ENCODE data around the gene IL34. TPM values are rescaled to one million over a fixed set of nuclear protein-coding genes. Genes with fewer than 3 reads are reported as not detected.
A peak's percentile ranks its signal among the peaks of the same experiment; 100 is the strongest.

The IL34 gene
- total and polyA plus RNA-seq, 2 experiments from 2014 or later: not detected

DNA sequence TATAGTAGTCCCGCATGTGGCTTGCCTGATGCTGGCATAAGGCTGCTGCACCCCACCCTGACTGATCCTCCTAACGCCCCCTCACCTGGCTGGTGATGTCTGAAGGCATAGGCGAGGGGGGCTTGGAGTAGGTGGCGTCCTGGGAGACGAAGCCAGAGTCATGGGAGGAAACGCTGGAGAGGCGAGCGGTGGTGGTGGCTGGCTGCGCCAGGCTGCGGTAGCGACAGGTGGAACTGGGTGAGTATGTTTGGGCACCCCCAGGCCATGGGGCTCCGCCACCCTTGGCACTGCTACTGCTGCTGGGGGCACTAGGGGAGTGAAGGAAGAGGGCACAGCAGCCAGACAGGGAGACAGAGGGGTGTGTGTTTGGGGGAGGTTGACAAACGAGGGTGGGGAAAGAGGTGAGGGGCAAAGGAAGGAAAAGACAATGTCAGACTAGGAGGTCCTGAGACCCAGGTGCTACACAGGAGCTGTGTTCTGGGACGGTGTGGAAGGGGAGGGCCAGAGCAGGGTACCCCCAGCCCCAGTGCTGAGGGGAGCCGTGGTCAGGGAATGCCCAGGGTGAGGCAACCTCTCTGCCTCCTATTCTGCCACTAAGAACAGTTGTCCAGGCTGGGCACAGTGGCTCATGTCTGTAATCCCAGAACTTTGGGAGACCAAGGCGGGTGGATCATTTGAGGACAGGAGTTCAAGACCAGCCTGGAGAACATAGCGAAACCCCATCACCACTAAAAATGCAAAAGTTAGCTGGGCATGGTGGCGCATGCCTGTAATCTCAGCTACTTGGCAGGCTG lies 28.1 kb downstream of the IL34 start:
- Histone ChIP-seq H3K4me3 (no peak overlapping the region), H3K9me3 (ENCODE audit: low read depth) (no peaks in the 10 kb centered on the region), H3K4me2 (ENCODE audit: unreplicated experiment) (no peak overlapping the region), H3K79me2 (ENCODE audit: insufficient read depth) (0 out of 2 replicates have a peak, but pooled peaks cover 1% of the 10 kb centered on the region), H3K36me3 (ENCODE audit: low read depth) (peaks cover 60% of the 10 kb centered on the region), H3K9ac (no peak overlapping the region), H3K9me2 (ENCODE audit: insufficient read depth) (no peaks in the 10 kb centered on the region), H4K20me1 (ENCODE audit: insufficient read depth) (no peaks in the 10 kb centered on the region), H2AFZ (no peak overlapping the region), H3F3A (ENCODE audit: insufficient read depth) (no peaks in the 10 kb centered on the region), H3K4me1 (ENCODE audit: insufficient read depth) (no peaks in the 10 kb centered on the region), H3K27me3 (replicated peaks; ENCODE audit: insufficient read depth) (no peaks in the 10 kb centered on the region), H3K27ac (no peak overlapping the region)
- 86 to 87% methylated on average over 17 to 18 of the region's 18 CpGs for WGBS, 2 experiments (ENCODE audit: low coverage in 1 of 2, low lambda C conversion rate in 2 of 2, missing lambda C conversion rate in 2 of 2)
- DNase-seq: no peak
- in situ Hi-C loops (cut with MboI): no loop called here
- TF ChIP-seq EZH2 (IDR thresholded peaks at IDR 0.05; ENCODE audit: insufficient read depth, poor library complexity, severe bottlenecking) (no peak), EZH2phosphoT487 (IDR thresholded peaks at IDR 0.05; ENCODE audit: insufficient read depth, low read depth) (no peak)

DNA sequence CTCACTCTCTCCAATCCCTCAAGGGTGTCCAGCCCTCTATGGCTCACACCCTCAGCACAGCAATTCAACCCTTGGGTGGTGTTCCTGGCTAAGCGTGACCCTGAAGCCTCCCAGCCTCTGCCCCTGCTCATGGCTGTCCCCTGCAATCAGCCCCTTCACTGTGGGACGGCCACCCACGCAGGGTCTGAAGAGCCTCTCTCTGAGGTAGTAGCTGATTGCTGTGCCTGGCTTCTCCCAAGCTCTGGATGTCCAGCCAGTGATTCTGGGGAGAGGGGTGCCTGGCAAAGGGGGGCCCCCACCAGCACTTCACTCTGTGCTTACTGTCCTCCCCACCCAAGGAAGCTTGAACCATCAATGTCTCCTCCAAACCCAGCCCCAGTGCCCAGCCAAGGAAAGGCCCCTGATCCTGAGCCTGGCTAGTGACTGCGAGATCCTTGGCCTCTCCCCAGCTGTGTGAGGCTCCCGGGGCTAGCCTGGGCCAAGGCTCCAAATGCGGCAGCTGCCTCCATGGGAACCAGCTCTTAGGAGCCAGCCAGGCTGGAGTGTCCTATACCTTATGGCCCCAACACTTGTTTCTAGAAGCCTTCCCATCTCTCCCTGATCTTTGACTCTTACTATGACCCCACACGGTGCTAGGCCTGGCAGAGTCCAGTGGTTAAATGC lies 29.6 kb downstream of the IL34 start:
- H3K27me3 ChIP-seq (replicated peaks; ENCODE audit: insufficient read depth): no peaks in the 10 kb centered on the region
- H3K9ac ChIP-seq: no peak overlapping the region
- H3K9me2 ChIP-seq (ENCODE audit: insufficient read depth): no peaks in the 10 kb centered on the region
- no peak overlapping the region for H2AFZ ChIP-seq
- H3K4me1 ChIP-seq (ENCODE audit: insufficient read depth): no peaks in the 10 kb centered on the region
- H3K27ac ChIP-seq: peak overlapping the region; percentile 15; the same call in 1 of the 2 replicates
- H3K4me2 ChIP-seq (ENCODE audit: unreplicated experiment): no peak overlapping the region
- no peaks in the 10 kb centered on the region for H3F3A ChIP-seq (ENCODE audit: insufficient read depth)
- no peak for DNase-seq
- H3K79me2 ChIP-seq (ENCODE audit: insufficient read depth): peaks cover 10% of the 10 kb centered on the region
- in situ Hi-C loops (cut with MboI): no loop called here
- H4K20me1 ChIP-seq (ENCODE audit: insufficient read depth): no peaks in the 10 kb centered on the region
- 63 to 74% methylated on average over 7 of the region's 7 CpGs for WGBS, 2 experiments (ENCODE audit: low coverage in 1 of 2, low lambda C conversion rate in 2 of 2, missing lambda C conversion rate in 2 of 2)
- no peak for TF ChIP-seq EZH2phosphoT487 (IDR thresholded peaks at IDR 0.05; ENCODE audit: insufficient read depth, low read depth)
- no peak for TF ChIP-seq EZH2 (IDR thresholded peaks at IDR 0.05; ENCODE audit: insufficient read depth, poor library complexity, severe bottlenecking)
- no peak overlapping the region for H3K4me3 ChIP-seq
- peaks cover 44% of the 10 kb centered on the region for H3K36me3 ChIP-seq (ENCODE audit: low read depth)
- no peaks in the 10 kb centered on the region for H3K9me3 ChIP-seq (ENCODE audit: low read depth)

DNA sequence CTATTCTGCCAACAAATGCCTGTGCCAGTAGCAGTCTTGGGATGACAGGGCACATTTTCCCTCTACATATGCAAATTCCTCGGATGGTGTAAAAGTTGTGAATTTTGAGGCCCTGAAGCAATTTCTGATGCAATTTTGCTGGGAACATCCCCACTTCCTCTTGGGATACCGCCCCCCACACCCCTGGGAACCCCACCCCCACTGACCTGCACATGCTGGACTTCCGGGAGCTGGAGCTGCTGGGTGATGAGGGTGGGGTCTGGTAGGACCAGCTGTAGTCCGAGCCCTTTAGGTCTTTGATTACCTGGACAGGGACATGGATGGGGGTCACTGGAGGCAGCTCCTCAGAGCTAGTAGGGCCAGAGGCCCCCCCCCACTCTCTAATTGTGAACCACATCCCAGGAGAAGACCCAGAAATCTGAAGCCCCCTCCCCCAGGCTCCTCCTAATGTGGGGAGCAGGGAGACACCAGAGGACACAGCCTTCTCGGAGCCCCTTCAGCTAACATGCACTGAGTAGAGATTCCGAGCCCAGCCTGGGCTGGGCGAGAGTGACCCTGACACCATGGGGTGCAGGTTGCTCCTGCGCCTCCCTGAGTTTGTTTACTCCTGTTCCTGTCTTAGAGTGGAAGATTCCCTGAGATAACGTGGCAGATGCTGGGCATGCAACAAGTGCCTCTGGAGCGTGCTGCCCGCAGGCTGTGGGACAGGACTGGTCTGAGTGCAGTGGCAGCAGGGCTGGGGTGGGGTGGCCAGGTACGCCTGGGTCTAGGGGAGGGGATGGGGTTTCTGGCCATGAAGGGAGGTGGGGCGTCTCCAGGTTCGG lies 30.5 kb downstream of the IL34 start:
- Histone ChIP-seq H3K9me2 (ENCODE audit: insufficient read depth) (no peaks in the 10 kb centered on the region), H3K27ac (0 out of 2 replicates have a peak overlapping the region, but pooled peaks have one; percentile 15), H4K20me1 (ENCODE audit: insufficient read depth) (no peaks in the 10 kb centered on the region), H3K4me1 (ENCODE audit: insufficient read depth) (no peaks in the 10 kb centered on the region), H3K79me2 (ENCODE audit: insufficient read depth) (peaks cover 19% of the 10 kb centered on the region), H3F3A (ENCODE audit: insufficient read depth) (no peaks in the 10 kb centered on the region), H2AFZ (no peak overlapping the region), H3K4me3 (no peak overlapping the region), H3K36me3 (ENCODE audit: low read depth) (peaks cover 38% of the 10 kb centered on the region), H3K4me2 (ENCODE audit: unreplicated experiment) (no peak overlapping the region), H3K9ac (no peak overlapping the region), H3K27me3 (replicated peaks; ENCODE audit: insufficient read depth) (no peaks in the 10 kb centered on the region), H3K9me3 (ENCODE audit: low read depth) (no peaks in the 10 kb centered on the region)
- in situ Hi-C loops (cut with MboI): no loop called here
- 89 to 95% methylated on average over 12 to 14 of the region's 14 CpGs for WGBS, 2 experiments (ENCODE audit: low coverage in 1 of 2, low lambda C conversion rate in 2 of 2, missing lambda C conversion rate in 2 of 2)
- peak; percentile 51 for DNase-seq
- TF ChIP-seq EZH2 (IDR thresholded peaks at IDR 0.05; ENCODE audit: insufficient read depth, poor library complexity, severe bottlenecking): no peak
- TF ChIP-seq EZH2phosphoT487 (IDR thresholded peaks at IDR 0.05; ENCODE audit: insufficient read depth, low read depth): no peak

GRCh38 chr16:70677499-70678120 lies 31.3 kb downstream of the IL34 start:
- DNase-seq: no peak
- H3K4me2 ChIP-seq (ENCODE audit: unreplicated experiment): no peak overlapping the region
- H3K9me3 ChIP-seq (ENCODE audit: low read depth): no peaks in the 10 kb centered on the region
- H3K4me3 ChIP-seq: no peak overlapping the region
- H3K27ac ChIP-seq: no peak overlapping the region
- WGBS, 2 experiments (ENCODE audit: low coverage in 1 of 2, low lambda C conversion rate in 2 of 2, missing lambda C conversion rate in 2 of 2): 84 to 86% methylated on average over 15 of the region's 15 CpGs
- no peaks in the 10 kb centered on the region for H3K27me3 ChIP-seq (replicated peaks; ENCODE audit: insufficient read depth)
- TF ChIP-seq EZH2phosphoT487 (IDR thresholded peaks at IDR 0.05; ENCODE audit: insufficient read depth, low read depth): no peak
- TF ChIP-seq EZH2 (IDR thresholded peaks at IDR 0.05; ENCODE audit: insufficient read depth, poor library complexity, severe bottlenecking): no peak
- H3K9me2 ChIP-seq (ENCODE audit: insufficient read depth): no peaks in the 10 kb centered on the region
- H3F3A ChIP-seq (ENCODE audit: insufficient read depth): no peaks in the 10 kb centered on the region
- in situ Hi-C loops (cut with MboI): no loop called here
- no peak overlapping the region for H2AFZ ChIP-seq
- H3K79me2 ChIP-seq (ENCODE audit: insufficient read depth): peaks cover 26% of the 10 kb centered on the region
- peaks cover 33% of the 10 kb centered on the region for H3K36me3 ChIP-seq (ENCODE audit: low read depth)
- H3K4me1 ChIP-seq (ENCODE audit: insufficient read depth): no peaks in the 10 kb centered on the region
- H4K20me1 ChIP-seq (ENCODE audit: insufficient read depth): no peaks in the 10 kb centered on the region
- no peak overlapping the region for H3K9ac ChIP-seq
